Karpas-422 (cell line): ENCODE results near the gene TET3. TPM values are rescaled to one million over a fixed set of nuclear protein-coding genes. Genes with fewer than 3 reads are reported as not detected.

Experiments
- DNase-seq: peaks from one replicate; pipeline ENCODE4 v3.0.0-alpha.2; 2015
- H2AFZ ChIP-seq: fragments of 200-600 bp; sonication (generic); 2 replicates; pipeline ENCODE4 v1.6.1; 2014; ENCODE audit warnings: antibody characterized with exemption, low read length, mixed read lengths
- H3K27ac ChIP-seq: fragments of 200-600 bp; sonication (generic); 2 replicates; pipeline ENCODE4 v1.5.1; 2014; ENCODE audit warnings: mild to moderate bottlenecking, low read length, moderate library complexity
- H3K27me3 ChIP-seq: fragments of 200-600 bp; sonication (generic); 2 replicates; pipeline ENCODE4 v1.6.1; 2014; ENCODE audit warnings: low read length, mixed read lengths
- H3K36me3 ChIP-seq: fragments of 200-600 bp; sonication (generic); 2 replicates; pipeline ENCODE4 v1.6.1; 2014; ENCODE audit warnings: low read length, mixed read lengths; ENCODE audit not compliant: insufficient read depth
- H3K4me1 ChIP-seq: fragments of 200-600 bp; sonication (generic); 2 replicates; pipeline ENCODE4 v1.6.1; 2014; ENCODE audit warnings: mild to moderate bottlenecking, low read length, mixed read lengths
- H3K4me2 ChIP-seq: fragments of 200-600 bp; sonication (generic); 2 replicates; pipeline ENCODE4 v1.6.1; 2014; ENCODE audit warnings: low read length, low read depth, mild to moderate bottlenecking; ENCODE audit not compliant: poor library complexity, severe bottlenecking
- H3K4me3 ChIP-seq: fragments of 200-600 bp; sonication (generic); 2 replicates; pipeline ENCODE4 v1.5.1; 2014; ENCODE audit warnings: mild to moderate bottlenecking, antibody characterized with exemption, low read length, mixed read lengths
- H3K79me2 ChIP-seq: fragments of 200-600 bp; sonication (generic); 2 replicates; pipeline ENCODE4 v1.6.1; 2014; ENCODE audit warnings: mild to moderate bottlenecking, low read length, mixed read lengths
- H3K9ac ChIP-seq: fragments of 200-600 bp; sonication (generic); 2 replicates; pipeline ENCODE4 v1.6.0; 2014; ENCODE audit warnings: low read length
- H3K9me2 ChIP-seq: fragments of 200-600 bp; sonication (generic), shearing (Covaris generic); replicated peaks from 2 replicates; pipeline ENCODE4 v1.6.0; 2014; ENCODE audit warnings: mild to moderate bottlenecking, low read length, moderate library complexity; ENCODE audit not compliant: insufficient read depth
- H3K9me3 ChIP-seq: fragments of 300-700, 200-600 bp; sonication (generic); 2 replicates; pipeline ENCODE4 v1.6.1; 2014; ENCODE audit warnings: low read length, mixed read lengths
- H4K20me1 ChIP-seq: fragments of 200-600 bp; sonication (generic); 2 replicates; pipeline ENCODE4 v1.6.1; 2014; ENCODE audit warnings: mild to moderate bottlenecking, antibody characterized with exemption, low read length, low read depth; ENCODE audit not compliant: insufficient read depth
- small RNA-seq: library from RNA; depleted of rRNA; stranded (forward); fragments of <200 nt; gene quantifications from one replicate; pipeline ENCODE3, GENCODE V24; 2014
- total RNA-seq: library from RNA; depleted of rRNA; stranded (reverse); fragments of >200 nt; shearing (Covaris generic); gene quantifications from 2 replicates; pipeline ENCODE4 v1.2.3, GENCODE V29; 2014; ENCODE audit warnings: low replicate concordance; rRNA removed

Gene TET3
- total RNA-seq, 1 experiment from 2014 or later = 13.6 TPM

DNA sequence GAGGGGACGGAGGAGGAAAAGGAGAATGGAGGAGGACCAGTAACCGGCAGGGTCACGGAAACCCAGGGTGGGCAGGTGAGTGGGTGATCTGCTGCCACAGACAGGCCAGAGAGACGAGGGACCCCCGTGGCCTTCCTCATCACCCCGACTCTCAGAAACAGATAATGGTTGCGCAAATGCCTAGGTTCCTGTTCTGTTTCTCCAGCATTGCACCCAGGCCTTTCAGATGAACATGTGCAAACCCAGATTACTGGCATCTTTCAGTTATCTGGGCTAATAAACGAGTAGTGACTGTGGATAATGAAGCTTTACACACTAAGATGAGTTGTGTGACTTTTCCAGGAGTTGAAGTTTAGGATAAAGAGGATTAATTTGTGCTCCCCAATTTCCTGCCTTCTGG lies 46.5 kb downstream of the TET3 start:
- H3K9me2 ChIP-seq = no peaks in the 10 kb centered on the region
- peaks cover 13% of the 10 kb centered on the region; the same call in 1 of the 2 replicates for H4K20me1 ChIP-seq
- H3K4me3 ChIP-seq = peak overlapping the region; percentile 58; the same call in 1 of the 2 replicates
- peak overlapping the region; percentile 75 for H3K4me2 ChIP-seq
- H3K36me3 ChIP-seq = no peaks in the 10 kb centered on the region; the same call in 1 of the 2 replicates
- H3K9ac ChIP-seq = peak overlapping the region; percentile 63; the same call in 1 of the 2 replicates
- no peaks in the 10 kb centered on the region for H3K9me3 ChIP-seq
- peaks cover 53% of the 10 kb centered on the region for H3K4me1 ChIP-seq
- peaks cover 75% of the 10 kb centered on the region for H3K79me2 ChIP-seq
- no peak for DNase-seq
- no peak overlapping the region for H2AFZ ChIP-seq
- peak overlapping the region; percentile 85 for H3K27ac ChIP-seq
- H3K27me3 ChIP-seq = no peaks in the 10 kb centered on the region

- H3K4me3 ChIP-seq = peak overlapping the region; percentile 58
- peaks cover 59% of the 10 kb centered on the region for H3K4me1 ChIP-seq
- peak overlapping the region; percentile 75 for H3K4me2 ChIP-seq
- H3K9ac ChIP-seq = peak overlapping the region; percentile 63
- H3K79me2 ChIP-seq = peaks cover 79% of the 10 kb centered on the region
- no peaks in the 10 kb centered on the region for H3K9me3 ChIP-seq
- DNase-seq = no peak
- H3K36me3 ChIP-seq = no peaks in the 10 kb centered on the region; the same call in 1 of the 2 replicates
- peaks cover 11% of the 10 kb centered on the region; the same call in 1 of the 2 replicates for H4K20me1 ChIP-seq
- peak overlapping the region; percentile 85 for H3K27ac ChIP-seq
- no peak overlapping the region for H2AFZ ChIP-seq
- no peaks in the 10 kb centered on the region for H3K9me2 ChIP-seq
- no peaks in the 10 kb centered on the region for H3K27me3 ChIP-seq
These were observed 47.2 kb downstream of the TET3 start for GRCh38 chr2:74031959-74032287.

GRCh38 chr2:74033375-74033774 lies 48.7 kb downstream of the TET3 start:
- Histone ChIP-seq H3K4me3 (peak overlapping the region; percentile 58), H3K27ac (peak overlapping the region; percentile 85), H3K79me2 (peaks cover 79% of the 10 kb centered on the region), H3K9me2 (no peaks in the 10 kb centered on the region), H3K4me1 (peaks cover 73% of the 10 kb centered on the region), H3K9me3 (no peaks in the 10 kb centered on the region), H2AFZ (no peak overlapping the region), H3K36me3 (no peaks in the 10 kb centered on the region), H3K9ac (peak overlapping the region; percentile 63), H3K4me2 (peak overlapping the region; percentile 75), H3K27me3 (no peaks in the 10 kb centered on the region), H4K20me1 (peaks cover 14% of the 10 kb centered on the region; the same call in 1 of the 2 replicates)
- no peak for DNase-seq

Small RNAs within 50 kb of the gene (small RNA-seq; reads per million reads assigned to genes)
- gene AC110801.1 = not detected
- not detected for gene RNA5SP97

Other genes starting within 250 kb of the TET3 start
- 37.4 and 78.0 TPM in 2 replicates for gene TPRKB, start 247.6 kb upstream of the TET3 start, total RNA-seq
- 46.4 and 84.2 TPM in 2 replicates for gene DUSP11, start 204.8 kb upstream of the TET3 start, total RNA-seq
- not detected in 2 replicates for gene C2orf78, start 200.7 kb upstream of the TET3 start, total RNA-seq
- gene STAMBP, start 155.9 kb upstream of the TET3 start, total RNA-seq = 32.3 and 73.8 TPM in 2 replicates
- not detected in 2 replicates for gene ACTG2, start 91.9 kb upstream of the TET3 start, total RNA-seq
- gene DGUOK, start 58.0 kb upstream of the TET3 start, total RNA-seq = 88.0 and 130 TPM in 2 replicates
- 37.3 and 120 TPM in 2 replicates for gene BOLA3, start 163.0 kb downstream of the TET3 start, total RNA-seq
- gene MOB1A, start 194.0 kb downstream of the TET3 start, total RNA-seq = 221 and 542 TPM in 2 replicates
- gene MTHFD2, start 213.7 kb downstream of the TET3 start, total RNA-seq = 710 and 714 TPM in 2 replicates